A673 (cell line): ENCODE measurements around the gene CHCHD6. TPM values are rescaled to one million over a fixed set of nuclear protein-coding genes. Genes with fewer than 3 reads are reported as not detected.

Source experiments
- BruUV-seq: library from RNA; stranded (reverse); fragments of 400-500 nt; replicated peaks from 2 replicates; lab custom pipeline; 2021; lab: Mats Ljungman, UMichigan
- CTCF ChIA-PET: fragments of 300-600 bp; sonication (Branson Sonifier 250); formaldehyde crosslinking; loops from one replicate; lab custom pipeline; 2022; ENCODE audit warnings: antibody characterized with exemption; lab: Charles Lee
- POLR2A ChIA-PET: fragments of 300-600 bp; sonication (Branson Sonifier 250); formaldehyde crosslinking; loops from one replicate; lab custom pipeline; 2022; ENCODE audit warnings: antibody characterized with exemption; ENCODE audit not compliant: low non-redundant PET; lab: Charles Lee
- DNase-seq: peaks from one replicate; pipeline ENCODE4 v3.0.0-alpha.2; 2015; ENCODE audit warnings: low spot score
- H3K27ac ChIP-seq: fragments of 200-600 bp; sonication (generic); 2 replicates; pipeline ENCODE4 v1.5.1; 2016; ENCODE audit warnings: mixed run types, low read depth, mild to moderate bottlenecking, mixed read lengths, antibody characterized with exemption, low read length; ENCODE audit not compliant: poor library complexity, severe bottlenecking
- H3K27me3 ChIP-seq: fragments of 200-600 bp; sonication (generic); replicated peaks from 2 replicates; pipeline ENCODE4 v1.6.1; 2017; ENCODE audit warnings: mixed run types, low read depth, mild to moderate bottlenecking, mixed read lengths, antibody characterized with exemption, low read length; ENCODE audit not compliant: insufficient read depth, poor library complexity
- H3K36me3 ChIP-seq: fragments of 200-600 bp; sonication (generic); 2 replicates; pipeline ENCODE4 v1.6.1; 2016; ENCODE audit warnings: mixed run types, mild to moderate bottlenecking, mixed read lengths, antibody characterized with exemption, low read length; ENCODE audit not compliant: insufficient read depth, poor library complexity, severe bottlenecking
- H3K4me1 ChIP-seq: fragments of 200-600 bp; sonication (generic); 2 replicates; pipeline ENCODE4 v1.6.1; 2017; ENCODE audit warnings: mixed run types, mild to moderate bottlenecking, mixed read lengths, antibody characterized with exemption, low read length; ENCODE audit not compliant: insufficient read depth, poor library complexity, severe bottlenecking
- H3K4me3 ChIP-seq: fragments of 200-600 bp; sonication (generic); 2 replicates; pipeline ENCODE4 v1.5.1; 2016; ENCODE audit warnings: low read depth, mixed run types, mild to moderate bottlenecking, mixed read lengths, low read length; ENCODE audit not compliant: poor library complexity, severe bottlenecking
- H3K9me3 ChIP-seq: fragments of 200-600 bp; sonication (generic); 2 replicates; pipeline ENCODE4 v1.6.1; 2016; ENCODE audit warnings: mixed run types, low read depth, mild to moderate bottlenecking, mixed read lengths, antibody characterized with exemption, low read length; ENCODE audit not compliant: poor library complexity, severe bottlenecking
- EZH2 ChIP-seq: fragments of 200-600 bp; sonication (generic); IDR thresholded peaks from 2 replicates; pipeline ENCODE4 v1.6.1; 2017; ENCODE audit warnings: borderline replicate concordance, low read depth, mild to moderate bottlenecking, mixed read lengths, antibody characterized with exemption, low read length; ENCODE audit not compliant: poor library complexity, severe bottlenecking
- intact Hi-C: fragments of 100-400 bp; cut with micrococcal nuclease; formaldehyde crosslinking; loops from one replicate; pipeline ENCODE4 v1.10.0; 2022; ENCODE audit not compliant: unreplicated experiment
- total RNA-seq: library from RNA; stranded (reverse); gene quantifications from 2 replicates; pipeline ENCODE4 v1.2.3, GENCODE V29; 2021
- TF ChIP-seq, protein P1 (sequence below): fragments of 300-800, 200-600 bp; sonication (generic); conservative IDR thresholded peaks from 2 replicates; pipeline ENCODE4 v1.5.1; 2017; ENCODE audit warnings: low read depth, mild to moderate bottlenecking, antibody characterized with exemption, low read length, moderate library complexity, mixed read lengths

CHCHD6 gene
- total RNA-seq, 1 experiment from 2014 or later = 23.3 TPM

DNA sequence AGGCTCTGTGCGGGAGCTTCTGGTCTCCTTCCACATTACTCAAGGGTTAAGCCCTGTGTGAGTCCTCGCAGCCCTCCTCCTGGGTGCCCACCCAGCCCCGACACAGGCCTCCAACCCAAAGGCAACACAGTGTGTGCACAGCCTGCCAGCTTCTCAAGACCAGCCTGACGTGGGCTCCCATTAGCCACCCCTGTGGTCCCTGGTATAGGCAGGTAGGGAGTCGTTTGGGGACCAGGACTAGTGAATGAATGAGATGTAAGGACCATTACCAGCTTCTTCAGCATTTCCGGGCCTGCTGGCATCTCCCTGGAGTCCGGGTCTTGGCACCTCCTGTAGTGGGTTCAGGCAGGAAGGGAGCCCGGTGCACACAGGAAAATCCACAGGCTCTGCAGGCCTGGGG is 258.7 kb downstream of the CHCHD6 start:
- Histone ChIP-seq H3K4me3 (no peak overlapping the region), H3K4me1 (no peaks in the 10 kb centered on the region), H3K36me3 (no peaks in the 10 kb centered on the region), H3K27ac (no peak overlapping the region), H3K9me3 (no peaks in the 10 kb centered on the region), H3K27me3 (no peaks in the 10 kb centered on the region)
- CTCF ChIA-PET = no interaction called here
- POLR2A ChIA-PET = no interaction called here
- DNase-seq = no peak
- no TSS peak for BruUV-seq
- intact Hi-C loops = no loop called here
- TF ChIP-seq EZH2 = no peak
- TF ChIP-seq, protein P1, sequence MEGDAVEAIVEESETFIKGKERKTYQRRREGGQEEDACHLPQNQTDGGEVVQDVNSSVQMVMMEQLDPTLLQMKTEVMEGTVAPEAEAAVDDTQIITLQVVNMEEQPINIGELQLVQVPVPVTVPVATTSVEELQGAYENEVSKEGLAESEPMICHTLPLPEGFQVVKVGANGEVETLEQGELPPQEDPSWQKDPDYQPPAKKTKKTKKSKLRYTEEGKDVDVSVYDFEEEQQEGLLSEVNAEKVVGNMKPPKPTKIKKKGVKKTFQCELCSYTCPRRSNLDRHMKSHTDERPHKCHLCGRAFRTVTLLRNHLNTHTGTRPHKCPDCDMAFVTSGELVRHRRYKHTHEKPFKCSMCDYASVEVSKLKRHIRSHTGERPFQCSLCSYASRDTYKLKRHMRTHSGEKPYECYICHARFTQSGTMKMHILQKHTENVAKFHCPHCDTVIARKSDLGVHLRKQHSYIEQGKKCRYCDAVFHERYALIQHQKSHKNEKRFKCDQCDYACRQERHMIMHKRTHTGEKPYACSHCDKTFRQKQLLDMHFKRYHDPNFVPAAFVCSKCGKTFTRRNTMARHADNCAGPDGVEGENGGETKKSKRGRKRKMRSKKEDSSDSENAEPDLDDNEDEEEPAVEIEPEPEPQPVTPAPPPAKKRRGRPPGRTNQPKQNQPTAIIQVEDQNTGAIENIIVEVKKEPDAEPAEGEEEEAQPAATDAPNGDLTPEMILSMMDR = no peak

DNA sequence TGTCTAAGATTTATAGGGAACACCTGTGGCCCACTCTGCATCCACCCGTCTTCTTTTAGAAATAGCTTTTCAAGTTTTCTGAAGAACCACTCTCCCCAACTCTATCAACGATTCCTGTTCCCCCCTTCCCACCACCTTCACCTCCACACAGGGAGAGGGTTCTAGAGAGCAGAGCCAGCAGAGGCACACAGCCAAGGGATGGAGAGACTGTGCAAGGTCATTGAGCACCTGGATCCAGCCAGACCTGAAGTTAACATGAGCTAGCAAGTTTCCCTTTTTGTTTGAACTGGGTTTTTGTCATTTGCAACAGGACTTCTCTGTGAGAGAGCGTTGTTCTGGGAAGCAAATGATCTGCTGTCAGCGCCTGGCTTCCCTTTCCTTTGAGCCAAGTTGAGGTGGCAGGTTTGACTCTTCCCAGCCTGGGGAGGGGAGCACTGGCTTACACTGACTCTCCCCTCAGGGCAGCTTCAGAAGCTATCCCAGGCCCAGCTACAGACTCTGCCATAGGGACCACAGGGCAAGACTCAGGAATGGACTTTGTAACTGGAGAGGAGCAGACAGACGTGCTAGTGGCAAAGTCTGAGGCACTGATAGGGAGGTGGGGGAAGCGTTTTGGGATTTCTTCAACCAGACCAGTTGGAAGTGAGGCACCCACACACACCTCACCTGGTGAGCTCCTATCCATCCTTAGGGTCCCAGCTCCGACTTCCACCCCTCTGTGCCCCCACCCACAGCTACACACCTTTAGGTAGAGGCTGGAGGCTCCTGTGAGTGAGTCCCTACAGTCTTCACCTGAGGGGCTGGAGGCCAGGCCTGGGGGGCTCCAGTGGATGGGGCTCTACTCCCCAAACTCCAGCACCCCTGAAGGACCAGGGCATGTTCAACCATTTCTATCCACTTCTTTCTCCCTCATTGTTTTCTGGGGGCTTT is 259.5 kb downstream of the CHCHD6 start:
- ChIA-PET POLR2A (no interaction called here), CTCF (no interaction called here)
- no peak for TF ChIP-seq EZH2
- TF ChIP-seq, protein P1 = no peak
- DNase-seq = no peak
- Histone ChIP-seq H3K9me3 (no peaks in the 10 kb centered on the region), H3K4me1 (no peaks in the 10 kb centered on the region), H3K27me3 (no peaks in the 10 kb centered on the region), H3K36me3 (no peaks in the 10 kb centered on the region), H3K4me3 (no peak overlapping the region), H3K27ac (no peak overlapping the region)
- intact Hi-C loops = no loop called here
- BruUV-seq = no TSS peak

DNA sequence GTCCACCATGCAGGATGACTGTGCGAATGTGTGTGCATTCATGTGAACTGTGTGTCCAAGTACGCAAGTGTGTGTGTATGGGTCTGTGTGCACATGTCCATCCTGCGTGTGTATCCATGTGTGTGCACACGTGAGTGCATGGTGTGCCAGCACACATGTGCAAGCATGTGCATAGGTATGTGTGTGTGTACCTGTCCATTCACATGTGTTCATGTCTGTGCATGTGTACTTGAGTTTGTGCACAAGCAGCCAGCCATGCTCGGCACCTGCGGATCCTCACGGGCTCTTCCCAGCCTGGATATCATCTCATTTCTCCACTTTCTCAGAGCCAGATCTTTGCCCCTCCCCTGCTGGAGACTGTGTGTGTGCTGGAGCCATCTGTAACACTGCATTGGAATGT is 260.2 kb downstream of the CHCHD6 start:
- CTCF ChIA-PET = no interaction called here
- no peak overlapping the region for H3K27ac ChIP-seq
- no peaks in the 10 kb centered on the region for H3K27me3 ChIP-seq
- DNase-seq = no peak
- no peaks in the 10 kb centered on the region for H3K36me3 ChIP-seq
- H3K4me3 ChIP-seq = no peak overlapping the region
- intact Hi-C loops = no loop called here
- no peaks in the 10 kb centered on the region for H3K9me3 ChIP-seq
- H3K4me1 ChIP-seq = no peaks in the 10 kb centered on the region
- no peak for TF ChIP-seq EZH2
- TF ChIP-seq, protein P1 = no peak
- no TSS peak for BruUV-seq
- POLR2A ChIA-PET = no interaction called here
